ENCODE results near the gene IFRD2. TPM values are rescaled to one million over a fixed set of nuclear protein-coding genes. Genes with fewer than 3 reads are reported as not detected.
A peak's percentile ranks its signal among the peaks of the same experiment; 100 is the strongest.

Gene IFRD2
- total and polyA plus RNA-seq, 10 donors: 40.2 to 76.7 (median 56.3) TPM

DNA sequence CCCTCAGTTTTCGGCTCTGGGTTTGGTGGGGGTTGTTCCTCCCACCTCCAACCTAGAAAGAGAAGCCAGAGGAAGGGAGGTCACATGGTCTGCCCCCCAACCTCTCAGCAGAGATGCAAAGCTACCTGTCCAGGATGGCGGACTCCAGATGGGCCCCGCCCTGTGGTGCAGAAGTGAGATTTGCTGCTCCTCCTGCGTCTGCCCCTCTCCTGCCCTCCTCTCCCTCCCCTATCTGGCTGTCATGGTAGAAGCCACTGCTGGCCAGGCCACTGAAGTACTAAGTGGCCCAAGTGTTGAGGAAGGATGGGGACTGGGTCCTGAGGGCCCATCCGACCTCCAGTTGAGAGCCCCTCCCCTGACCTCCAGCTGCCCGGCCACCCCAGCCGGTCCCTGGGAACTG, 25.4 kb downstream of the IFRD2 start:
- Histone ChIP-seq H3K4me3 (peak overlapping the region in 6 of 8 donors; percentile 4 to 50 (median 16)), H3K9me3 (no peaks in the 10 kb centered on the region), H3K27me3 (replicated peaks in 1 of 7) (peaks cover 0 to 24% (median 0%) of the 10 kb centered on the region in 7 donors), H3K27ac (peak overlapping the region in 7 of 8 donors; percentile 58 to 84 (median 74)), H3K4me1 (peaks cover 0 to 66% (median 28%) of the 10 kb centered on the region in 6 donors), H3K36me3 (no peaks in the 10 kb centered on the region)
- intact Hi-C loops (cut with DNase I; ENCODE audit: low total_unique reads): no loop called here
- no peak for DNase-seq
- TF ChIP-seq POLR2AphosphoS5 (IDR thresholded peaks at IDR 0.05) (no peak), POLR2A (IDR thresholded peaks at IDR 0.05) (no peak)
- TF ChIP-seq, protein P1, sequence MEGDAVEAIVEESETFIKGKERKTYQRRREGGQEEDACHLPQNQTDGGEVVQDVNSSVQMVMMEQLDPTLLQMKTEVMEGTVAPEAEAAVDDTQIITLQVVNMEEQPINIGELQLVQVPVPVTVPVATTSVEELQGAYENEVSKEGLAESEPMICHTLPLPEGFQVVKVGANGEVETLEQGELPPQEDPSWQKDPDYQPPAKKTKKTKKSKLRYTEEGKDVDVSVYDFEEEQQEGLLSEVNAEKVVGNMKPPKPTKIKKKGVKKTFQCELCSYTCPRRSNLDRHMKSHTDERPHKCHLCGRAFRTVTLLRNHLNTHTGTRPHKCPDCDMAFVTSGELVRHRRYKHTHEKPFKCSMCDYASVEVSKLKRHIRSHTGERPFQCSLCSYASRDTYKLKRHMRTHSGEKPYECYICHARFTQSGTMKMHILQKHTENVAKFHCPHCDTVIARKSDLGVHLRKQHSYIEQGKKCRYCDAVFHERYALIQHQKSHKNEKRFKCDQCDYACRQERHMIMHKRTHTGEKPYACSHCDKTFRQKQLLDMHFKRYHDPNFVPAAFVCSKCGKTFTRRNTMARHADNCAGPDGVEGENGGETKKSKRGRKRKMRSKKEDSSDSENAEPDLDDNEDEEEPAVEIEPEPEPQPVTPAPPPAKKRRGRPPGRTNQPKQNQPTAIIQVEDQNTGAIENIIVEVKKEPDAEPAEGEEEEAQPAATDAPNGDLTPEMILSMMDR (IDR thresholded peaks at IDR 0.05 in 8 of 11, conservative IDR thresholded peaks at IDR 0.05 in 3 of 11): no peak
- 51 to 72% (median 63%) methylated on average over 2 to 7 of the region's 7 CpGs for WGBS, 5 donors

DNA sequence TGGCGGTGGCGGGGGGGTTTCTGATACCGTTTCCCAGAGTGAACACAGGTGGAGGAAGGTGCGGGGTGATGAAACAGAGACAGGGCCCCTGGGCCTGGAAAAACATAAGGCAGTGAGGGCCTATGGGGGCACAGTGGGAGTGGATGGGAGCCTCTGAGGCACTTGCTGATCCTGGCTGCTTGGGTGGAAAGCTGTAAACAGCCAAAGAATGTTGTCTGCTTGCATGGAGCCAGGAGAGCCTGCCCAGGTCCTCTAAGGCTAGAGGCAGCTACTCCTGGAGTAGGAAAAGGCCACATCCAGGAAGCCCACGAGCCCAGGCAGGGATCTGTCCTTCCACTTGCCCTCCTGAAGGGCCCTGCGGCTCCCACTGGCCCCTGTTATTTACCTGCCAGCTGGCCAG, 26.2 kb downstream of the IFRD2 start:
- peaks cover 0 to 24% (median 0%) of the 10 kb centered on the region in 7 donors for H3K27me3 ChIP-seq (replicated peaks in 1 of 7)
- peaks cover under 1 to 65% (median 29%) of the 10 kb centered on the region in 6 donors for H3K4me1 ChIP-seq
- WGBS, 5 donors: 79 to 85% (median 81%) methylated on average over 6 of the region's 6 CpGs
- DNase-seq: no peak
- no peaks in the 10 kb centered on the region for H3K9me3 ChIP-seq
- H3K4me3 ChIP-seq: no peak overlapping the region
- TF ChIP-seq POLR2AphosphoS5 (IDR thresholded peaks at IDR 0.05) (no peak), POLR2A (IDR thresholded peaks at IDR 0.05) (no peak)
- TF ChIP-seq, protein P1 (IDR thresholded peaks at IDR 0.05 in 8 of 11, conservative IDR thresholded peaks at IDR 0.05 in 3 of 11): no peak
- intact Hi-C loops (cut with DNase I; ENCODE audit: low total_unique reads): no loop called here
- no peaks in the 10 kb centered on the region for H3K36me3 ChIP-seq
- H3K27ac ChIP-seq: peak overlapping the region in 5 of 8 donors; percentile 41 to 84 (median 75)

DNA sequence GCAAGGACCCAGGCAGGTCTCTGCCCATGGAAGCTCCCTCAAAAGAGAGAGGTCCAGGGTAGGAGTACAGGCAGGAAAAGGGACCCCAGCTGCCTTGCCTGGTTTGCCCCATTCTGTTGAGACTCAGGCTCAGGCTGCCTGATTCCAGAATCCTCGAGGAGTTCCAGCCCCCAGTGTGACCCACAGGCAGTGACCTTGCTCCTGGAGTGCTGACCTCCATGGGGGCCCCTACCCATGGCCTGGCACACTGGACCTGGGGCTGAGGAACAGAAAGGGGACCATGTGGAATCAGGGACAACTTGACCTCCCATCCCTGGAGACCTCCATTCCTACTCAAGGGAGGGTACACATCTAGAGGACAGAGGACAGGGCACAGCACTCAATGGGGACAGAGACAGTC, 26.7 kb downstream of the IFRD2 start:
- intact Hi-C loops (cut with DNase I; ENCODE audit: low total_unique reads): no loop called here
- H3K36me3 ChIP-seq: no peaks in the 10 kb centered on the region
- no peak overlapping the region for H3K4me3 ChIP-seq
- peak overlapping the region in 7 of 8 donors; percentile 2 to 84 (median 74) for H3K27ac ChIP-seq
- WGBS, 5 donors: 33 to 79% (median 52%) methylated on average over 1 of the region's 1 CpG
- H3K27me3 ChIP-seq (replicated peaks in 1 of 7): peaks cover 0 to 24% (median 0%) of the 10 kb centered on the region in 7 donors
- no peaks in the 10 kb centered on the region for H3K9me3 ChIP-seq
- H3K4me1 ChIP-seq: peaks cover 5 to 70% (median 32%) of the 10 kb centered on the region in 6 donors
- DNase-seq: no peak
- no peak for TF ChIP-seq POLR2A (IDR thresholded peaks at IDR 0.05)
- TF ChIP-seq POLR2AphosphoS5 (IDR thresholded peaks at IDR 0.05): no peak
- TF ChIP-seq, protein P1 (IDR thresholded peaks at IDR 0.05 in 8 of 11, conservative IDR thresholded peaks at IDR 0.05 in 3 of 11): no peak

DNA sequence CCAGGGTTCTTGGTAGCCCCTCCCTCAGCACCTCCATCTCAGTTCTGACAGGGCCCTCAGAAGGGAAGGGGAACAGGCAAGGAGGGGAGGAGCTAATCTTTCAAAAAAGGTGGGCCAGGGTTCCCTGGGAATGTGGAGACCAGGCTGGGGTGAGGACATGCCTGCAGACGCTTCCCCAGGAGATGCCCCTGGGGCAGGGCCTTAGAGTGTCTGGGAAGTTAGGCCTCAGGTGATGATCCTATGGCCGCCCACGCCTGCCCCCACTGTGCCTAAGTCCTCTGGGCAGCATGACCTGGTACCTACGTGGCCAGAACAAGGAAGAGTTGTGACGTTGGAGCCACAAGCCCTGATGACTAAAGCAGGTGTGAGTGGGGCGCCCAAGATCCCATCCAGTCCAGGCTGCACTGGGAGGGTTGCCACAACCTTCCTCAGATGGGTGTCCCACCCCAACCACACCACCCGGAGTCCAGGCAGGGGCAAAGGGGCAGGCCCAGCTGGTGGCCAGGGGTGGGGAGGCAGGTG, 27.2 kb downstream of the IFRD2 start:
- Histone ChIP-seq H3K27ac (peak overlapping the region in 7 of 8 donors; percentile 2 to 84 (median 74)), H3K4me1 (peaks cover 7 to 75% (median 37%) of the 10 kb centered on the region in 6 donors), H3K36me3 (no peaks in the 10 kb centered on the region), H3K4me3 (no peak overlapping the region), H3K27me3 (replicated peaks in 1 of 7) (peaks cover 0 to 24% (median 0%) of the 10 kb centered on the region in 7 donors), H3K9me3 (no peaks in the 10 kb centered on the region)
- no peak for DNase-seq
- intact Hi-C loops (cut with DNase I; ENCODE audit: low total_unique reads): no loop called here
- 72 to 88% (median 82%) methylated on average over 5 to 7 of the region's 7 CpGs for WGBS, 5 donors
- TF ChIP-seq POLR2AphosphoS5 (IDR thresholded peaks at IDR 0.05) (no peak), POLR2A (IDR thresholded peaks at IDR 0.05) (no peak)

Data from spleen (tissue), 11 donors.